GM23338 (cell line): Measurements from ENCODE around the gene FZD2.

Experiments
- CREB1 ChIP-seq: fragments of 250-450 bp; sonication (Bioruptor Pico); IDR thresholded peaks from 2 replicates; pipeline ENCODE4 v1.5.0; 2020; ENCODE audit warnings: low read depth, mild to moderate bottlenecking, moderate library complexity
- CTCF ChIP-seq, 2 experiments: fragments of 200-600 bp in 1 of 2; sonication (generic) in 1 of 2; conservative IDR thresholded peaks; 2 replicates each; pipeline versions ENCODE4 v1.5.1 to v1.6.1; 2016 to 2017; ENCODE audit warnings: antibody characterized with exemption in 2 of 2, low read depth in 2 of 2, mild to moderate bottlenecking in 2 of 2, moderate library complexity in 1 of 2
- EZH2 ChIP-seq: fragments of 200-600 bp; sonication (generic); IDR thresholded peaks from one replicate; pipeline ENCODE4 v1.8.0; 2017; ENCODE audit warnings: antibody characterized with exemption, mild to moderate bottlenecking, low read depth; ENCODE audit not compliant: unreplicated experiment
- EZH2phosphoT487 ChIP-seq: fragments of 200-600 bp; sonication (generic); IDR thresholded peaks from one replicate; pipeline ENCODE4 v1.8.1; 2018; ENCODE audit warnings: antibody characterized with exemption; ENCODE audit not compliant: unreplicated experiment
- POLR2AphosphoS5 ChIP-seq: IDR thresholded peaks from 2 replicates; pipeline ENCODE4 v1.6.1; 2016; ENCODE audit warnings: antibody characterized with exemption, low read depth
- REST ChIP-seq: IDR thresholded peaks from one replicate; pipeline ENCODE4 v1.6.1; 2018; ENCODE audit warnings: antibody characterized with exemption; ENCODE audit not compliant: unreplicated experiment
- STAT1 ChIP-seq: IDR thresholded peaks from one replicate; pipeline ENCODE4 v1.6.1; 2016; ENCODE audit warnings: antibody characterized with exemption; ENCODE audit not compliant: unreplicated experiment
- ZNF114 ChIP-seq: fragments of 250-450 bp; sonication (Bioruptor Pico); IDR thresholded peaks from 2 replicates; pipeline ENCODE4 v1.5.0; 2020; ENCODE audit warnings: mild to moderate bottlenecking, moderate library complexity

- TF ChIP-seq CTCF (conservative IDR thresholded peaks at IDR 0.05; ENCODE audit: low read depth in 2 of 2) (no peak), POLR2AphosphoS5 (no peak), CREB1 (CRISPR knock-in tag) (no peak), EZH2 (no peak), ZNF114 (CRISPR knock-in tag) (no peak), REST (no peak), STAT1 (no peak), EZH2phosphoT487 (no peak)
Observed at GRCh38 chr17:44530896-44531418, 26.3 kb upstream of the FZD2 start.
